Tibial artery (tissue), 4 donors: Measurements from ENCODE around the gene DCAF7.

Source experiments
- DNase-seq, 2 donors: peaks; one replicate each; pipeline ENCODE4 v3.0.0-alpha.2; 2019
- H3K27ac ChIP-seq, 2 donors: fragments of 200-600 bp; sonication (generic) in 1 of 2; 1 replicate in 1 of 2; 2 replicates in 1 of 2; pipeline ENCODE4 v1.5.1; 2018 to 2019; ENCODE audit warnings: mild to moderate bottlenecking in 1 of 2
- H3K27me3 ChIP-seq, 2 donors: fragments of 200-600 bp; sonication (generic) in 1 of 2; one replicate each; pipeline versions ENCODE4 v1.5.1 to v1.6.0; 2016 to 2019
- H3K36me3 ChIP-seq, 3 donors: fragments of 200-600 bp; sonication (generic) in 2 of 3; one replicate each; pipeline ENCODE4 v1.5.1; 2016 to 2019; ENCODE audit warnings: mild to moderate bottlenecking in 2 of 3
- H3K4me1 ChIP-seq, 4 donors: fragments of 200-600 bp; sonication (generic) in 2 of 4; 1 replicate in 3 of 4; 2 replicates in 1 of 4; pipeline ENCODE4 v1.5.1; 2016 to 2019
- H3K4me3 ChIP-seq, 2 donors: fragments of 200-600 bp; sonication (generic) in 1 of 2; 1 replicate in 1 of 2; 2 replicates in 1 of 2; pipeline ENCODE4 v1.5.1; 2018 to 2019; ENCODE audit warnings: mild to moderate bottlenecking in 2 of 2
- H3K9me3 ChIP-seq, 3 donors: fragments of 200-600 bp; sonication (generic) in 1 of 3; one replicate each; pipeline ENCODE4 v1.5.1; 2016 to 2019
- intact Hi-C: fragments of 100-400 bp; cut with DNase I; formaldehyde crosslinking; loops from one replicate; pipeline ENCODE4 v1.15.0; 2023; ENCODE audit warnings: low total_unique reads
- TF ChIP-seq, protein P1 (sequence below), 2 experiments: fragments of 200-600 bp in 1 of 2; fragments of 450-650 bp in 1 of 2; IDR thresholded peaks; one replicate each; pipeline ENCODE4 v1.5.1; 2017 to 2019; ENCODE audit warnings: antibody characterized with exemption in 2 of 2, mild to moderate bottlenecking in 1 of 2, moderate library complexity in 1 of 2

Gene DCAF7, protein sequence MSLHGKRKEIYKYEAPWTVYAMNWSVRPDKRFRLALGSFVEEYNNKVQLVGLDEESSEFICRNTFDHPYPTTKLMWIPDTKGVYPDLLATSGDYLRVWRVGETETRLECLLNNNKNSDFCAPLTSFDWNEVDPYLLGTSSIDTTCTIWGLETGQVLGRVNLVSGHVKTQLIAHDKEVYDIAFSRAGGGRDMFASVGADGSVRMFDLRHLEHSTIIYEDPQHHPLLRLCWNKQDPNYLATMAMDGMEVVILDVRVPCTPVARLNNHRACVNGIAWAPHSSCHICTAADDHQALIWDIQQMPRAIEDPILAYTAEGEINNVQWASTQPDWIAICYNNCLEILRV

GRCh38 chr17:63549946-63550816 lies at the start of gene DCAF7:
Gene DCAF7 (plus strand): TSS chr17:63550477. CDS start chr17:63550678, 201 bp downstream.
- peaks cover 0 to 50% (median 19%) of the 10 kb centered on the region in 4 donors for H3K4me1 ChIP-seq
- peak within 1 kb of the TSS; percentile 95 for H3K27ac ChIP-seq
- H3K9me3 ChIP-seq, result no peaks in the 10 kb centered on the region
- peak within 1 kb of the TSS; percentile 84 to 85 for H3K4me3 ChIP-seq
- peak; percentile 100 for DNase-seq
- intact Hi-C loops, result loop anchor here (5.0 kb wide), 1 partner anchor 72 kb away; the partner anchor contains the start of gene MAP3K3
- no peaks in the 10 kb centered on the region for H3K27me3 ChIP-seq
- TF ChIP-seq, protein P1, sequence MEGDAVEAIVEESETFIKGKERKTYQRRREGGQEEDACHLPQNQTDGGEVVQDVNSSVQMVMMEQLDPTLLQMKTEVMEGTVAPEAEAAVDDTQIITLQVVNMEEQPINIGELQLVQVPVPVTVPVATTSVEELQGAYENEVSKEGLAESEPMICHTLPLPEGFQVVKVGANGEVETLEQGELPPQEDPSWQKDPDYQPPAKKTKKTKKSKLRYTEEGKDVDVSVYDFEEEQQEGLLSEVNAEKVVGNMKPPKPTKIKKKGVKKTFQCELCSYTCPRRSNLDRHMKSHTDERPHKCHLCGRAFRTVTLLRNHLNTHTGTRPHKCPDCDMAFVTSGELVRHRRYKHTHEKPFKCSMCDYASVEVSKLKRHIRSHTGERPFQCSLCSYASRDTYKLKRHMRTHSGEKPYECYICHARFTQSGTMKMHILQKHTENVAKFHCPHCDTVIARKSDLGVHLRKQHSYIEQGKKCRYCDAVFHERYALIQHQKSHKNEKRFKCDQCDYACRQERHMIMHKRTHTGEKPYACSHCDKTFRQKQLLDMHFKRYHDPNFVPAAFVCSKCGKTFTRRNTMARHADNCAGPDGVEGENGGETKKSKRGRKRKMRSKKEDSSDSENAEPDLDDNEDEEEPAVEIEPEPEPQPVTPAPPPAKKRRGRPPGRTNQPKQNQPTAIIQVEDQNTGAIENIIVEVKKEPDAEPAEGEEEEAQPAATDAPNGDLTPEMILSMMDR (IDR thresholded peaks at IDR 0.05), result no peak
- no peaks in the 10 kb centered on the region for H3K36me3 ChIP-seq

GRCh38 chr17:63500543-63501390 lies 49.5 kb upstream of the DCAF7 start:
- H3K4me1 ChIP-seq, result no peaks in the 10 kb centered on the region
- H3K27ac ChIP-seq, result no peak overlapping the region
- no peaks in the 10 kb centered on the region for H3K36me3 ChIP-seq
- DNase-seq, result no peak
- TF ChIP-seq, protein P1 (IDR thresholded peaks at IDR 0.05), result no peak
- H3K4me3 ChIP-seq, result no peak overlapping the region
- no peaks in the 10 kb centered on the region for H3K9me3 ChIP-seq
- intact Hi-C loops, result no loop called here
- H3K27me3 ChIP-seq, result peaks cover 0 to 21% of the 10 kb centered on the region in 2 donors

GRCh38 chr17:63503341-63503705 lies 47.0 kb upstream of the DCAF7 start:
- no peak for DNase-seq
- TF ChIP-seq, protein P1 (IDR thresholded peaks at IDR 0.05), result no peak
- H3K4me3 ChIP-seq, result no peak overlapping the region
- intact Hi-C loops, result no loop called here
- no peaks in the 10 kb centered on the region for H3K4me1 ChIP-seq
- no peak overlapping the region for H3K27ac ChIP-seq
- H3K27me3 ChIP-seq, result peaks cover 0 to 41% of the 10 kb centered on the region in 2 donors
- H3K9me3 ChIP-seq, result no peaks in the 10 kb centered on the region
- no peaks in the 10 kb centered on the region for H3K36me3 ChIP-seq

- peaks cover 0 to 48% of the 10 kb centered on the region in 2 donors for H3K27me3 ChIP-seq
- intact Hi-C loops, result no loop called here
- TF ChIP-seq, protein P1 (IDR thresholded peaks at IDR 0.05), result no peak
- DNase-seq, result no peak
- H3K9me3 ChIP-seq, result no peaks in the 10 kb centered on the region
- H3K36me3 ChIP-seq, result no peaks in the 10 kb centered on the region
- no peak overlapping the region for H3K27ac ChIP-seq
- H3K4me3 ChIP-seq, result no peak overlapping the region
- no peaks in the 10 kb centered on the region for H3K4me1 ChIP-seq
Measured at GRCh38 chr17:63504261-63504660, 46.0 kb upstream of the DCAF7 start.

- no peaks in the 10 kb centered on the region for H3K4me1 ChIP-seq
- no peak overlapping the region for H3K27ac ChIP-seq
- intact Hi-C loops, result no loop called here
- TF ChIP-seq, protein P1 (IDR thresholded peaks at IDR 0.05), result no peak
- no peak overlapping the region for H3K4me3 ChIP-seq
- H3K36me3 ChIP-seq, result no peaks in the 10 kb centered on the region
- DNase-seq, result no peak
- H3K27me3 ChIP-seq, result peaks cover 0 to 40% of the 10 kb centered on the region in 2 donors
- no peaks in the 10 kb centered on the region for H3K9me3 ChIP-seq
Measured at GRCh38 chr17:63505341-63505740, 44.9 kb upstream of the DCAF7 start.
